ENCODE measurements around the gene ZNF112.

The ZNF112 gene

GRCh38 chr19:44305457-44305856, 51.0 kb downstream of the ZNF112 start:
- TF ChIP-seq GATA2 (IDR thresholded peaks at IDR 0.05; ENCODE audit: low read depth, low read length) (no peak), GATA3 (IDR thresholded peaks at IDR 0.05; ENCODE audit: low read depth, low read length) (no peak)

DNA sequence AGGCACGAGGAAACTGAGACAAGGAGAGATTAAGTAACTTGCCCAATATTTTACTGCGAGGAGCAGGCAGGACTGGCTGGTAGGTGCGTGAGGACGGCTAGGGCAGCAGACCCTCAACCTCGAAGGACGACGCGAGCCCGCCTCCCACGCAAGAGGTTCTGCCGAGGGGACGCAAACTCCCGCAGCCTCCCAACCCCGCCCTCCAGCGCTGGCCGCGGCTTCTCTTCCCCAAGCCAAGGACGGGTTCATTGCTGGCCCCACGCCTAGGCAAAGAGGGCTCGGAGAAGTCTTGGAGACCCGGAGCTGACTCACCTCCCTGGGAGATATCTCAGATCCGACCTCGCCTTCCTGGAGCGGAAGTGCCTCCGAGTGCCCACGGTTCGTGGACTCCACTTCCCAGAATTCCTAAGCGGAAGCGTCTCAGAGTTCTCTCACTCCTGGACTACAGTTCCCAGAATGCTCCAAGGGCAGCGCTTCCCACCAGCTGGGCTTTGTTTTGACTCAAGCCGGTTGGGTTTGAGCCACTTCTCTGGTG, 51.8 kb downstream of the ZNF112 start, which contains the start of gene ZNF235:
TSS of gene ZNF235 (minus strand) at position 367 of the 535 bp plus-strand sequence. CDS start 1,621 bp downstream, outside the sequence.
- TF ChIP-seq GATA2 (IDR thresholded peaks at IDR 0.05; ENCODE audit: low read depth, low read length) (no peak), GATA3 (IDR thresholded peaks at IDR 0.05; ENCODE audit: low read depth, low read length) (no peak)

DNA sequence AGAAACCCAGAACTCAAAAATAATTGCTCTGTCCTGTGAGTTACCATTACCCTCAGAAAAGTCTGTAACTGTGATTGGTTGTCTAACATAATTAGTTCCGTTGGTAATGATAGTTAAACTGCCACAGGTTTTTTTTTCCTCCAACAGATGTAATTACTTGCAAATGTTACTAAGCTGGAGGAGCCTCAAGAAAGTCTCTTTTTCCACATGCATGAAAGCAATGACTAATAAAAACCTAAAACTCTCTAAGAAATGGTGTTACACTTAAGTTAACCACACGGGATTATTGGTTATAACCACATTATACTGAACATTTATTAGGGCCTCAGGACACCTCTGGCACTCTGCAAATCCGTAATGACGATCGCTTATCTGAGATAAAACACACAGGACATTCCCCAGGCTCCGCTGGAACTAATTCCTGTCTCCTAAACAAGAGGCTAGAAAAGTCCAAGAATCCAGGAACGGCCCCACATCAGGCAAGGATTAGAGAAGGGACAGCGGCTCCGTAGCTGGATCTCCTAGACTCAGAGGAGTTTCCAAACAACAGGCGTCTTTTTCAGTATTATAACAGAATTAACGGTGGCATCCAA, 52.4 kb downstream of the ZNF112 start:
- TF ChIP-seq GATA2 (IDR thresholded peaks at IDR 0.05; ENCODE audit: low read depth, low read length): peak; percentile 71
- peak; percentile 70 for TF ChIP-seq GATA3 (IDR thresholded peaks at IDR 0.05; ENCODE audit: low read depth, low read length)

GRCh38 chr19:44303320-44303719, 53.2 kb downstream of the ZNF112 start:
- TF ChIP-seq GATA2 (IDR thresholded peaks at IDR 0.05; ENCODE audit: low read depth, low read length) (no peak), GATA3 (IDR thresholded peaks at IDR 0.05; ENCODE audit: low read depth, low read length) (no peak)

DNA sequence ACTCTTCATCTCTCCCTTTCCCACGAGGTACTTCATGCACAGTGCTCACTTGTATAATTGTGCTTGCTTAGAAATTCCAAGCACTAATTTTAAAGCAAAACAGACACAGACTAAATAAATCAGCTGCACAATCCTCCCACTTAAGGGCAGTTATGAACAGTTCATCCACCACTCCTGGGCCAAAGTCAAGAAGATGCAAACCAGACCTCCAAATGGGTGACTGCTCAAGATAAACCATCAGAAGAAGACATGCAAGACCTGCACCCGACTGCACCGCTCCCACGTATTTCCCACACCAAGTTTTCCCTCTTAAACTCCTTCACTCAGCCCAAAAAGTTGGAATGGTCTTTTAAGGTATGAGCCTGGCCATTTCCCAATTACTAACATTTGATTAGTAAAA, 71.5 kb downstream of the ZNF112 start:
- TF ChIP-seq GATA3 (IDR thresholded peaks at IDR 0.05; ENCODE audit: low read depth, low read length) (no peak), GATA2 (IDR thresholded peaks at IDR 0.05; ENCODE audit: low read depth, low read length) (no peak)

DNA sequence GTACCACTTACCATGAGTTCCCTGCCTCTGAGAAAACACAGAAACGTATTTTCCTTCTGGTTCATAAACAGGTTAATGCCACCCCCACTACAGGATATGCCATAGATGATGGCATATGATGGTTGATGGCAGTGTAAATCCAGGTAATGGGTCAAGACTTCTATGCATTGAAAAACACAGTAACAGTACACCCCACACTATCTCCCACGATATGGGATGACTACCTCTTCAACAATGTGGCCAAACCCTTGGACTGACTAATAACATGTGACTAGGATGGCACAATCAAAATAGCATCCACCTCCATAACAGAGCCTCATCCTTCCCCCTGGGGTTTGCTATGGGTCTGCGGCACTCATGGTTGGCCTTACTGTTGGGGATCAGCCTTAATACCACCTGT, 73.6 kb downstream of the ZNF112 start:
- TF ChIP-seq GATA3 (IDR thresholded peaks at IDR 0.05; ENCODE audit: low read depth, low read length) (no peak), GATA2 (IDR thresholded peaks at IDR 0.05; ENCODE audit: low read depth, low read length) (no peak)

DNA sequence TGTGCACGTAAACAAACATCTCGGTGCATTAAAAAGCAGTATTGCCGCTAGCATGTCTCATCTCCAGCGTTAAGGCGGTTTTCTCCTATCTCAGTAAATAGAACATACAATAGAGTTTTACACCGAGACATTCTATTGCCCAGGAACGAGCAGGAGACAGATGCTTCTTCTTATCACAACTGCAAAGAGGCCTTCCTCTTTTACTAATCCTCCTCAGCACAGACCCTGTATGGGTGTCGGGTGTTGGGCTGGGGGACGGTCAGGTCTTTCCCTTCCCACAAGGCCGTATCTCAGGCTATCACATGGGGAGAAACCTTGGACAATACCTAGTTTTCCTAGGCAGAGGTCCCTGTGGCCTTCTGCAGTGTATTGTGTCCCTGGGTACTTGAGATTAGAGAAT, 75.6 kb downstream of the ZNF112 start:
- no peak for TF ChIP-seq GATA3 (IDR thresholded peaks at IDR 0.05; ENCODE audit: low read depth, low read length)
- no peak for TF ChIP-seq GATA2 (IDR thresholded peaks at IDR 0.05; ENCODE audit: low read depth, low read length)

GRCh38 chr19:44278181-44278690, 78.2 kb downstream of the ZNF112 start:
- TF ChIP-seq GATA2 (IDR thresholded peaks at IDR 0.05; ENCODE audit: low read depth, low read length) (no peak), GATA3 (IDR thresholded peaks at IDR 0.05; ENCODE audit: low read depth, low read length) (no peak)

GRCh38 chr19:44277331-44277730, 79.1 kb downstream of the ZNF112 start:
- TF ChIP-seq GATA3 (IDR thresholded peaks at IDR 0.05; ENCODE audit: low read depth, low read length): no peak
- no peak for TF ChIP-seq GATA2 (IDR thresholded peaks at IDR 0.05; ENCODE audit: low read depth, low read length)
